ENCODE results near the gene CLSTN1. TPM values are rescaled to one million over a fixed set of nuclear protein-coding genes. Genes with fewer than 3 reads are reported as not detected.
"Not testable (repeated sequence)": the region's sequence is repeated elsewhere in the genome, so short reads cannot be mapped to it uniquely, and the experiment has no call there.

CLSTN1 gene
- total and polyA plus RNA-seq, 5 donors from 2014 or later, result 19.2 to 106 (median 22.7) TPM

GRCh38 chr1:9764550-9764949, 59.2 kb downstream of the CLSTN1 start:
- ATAC-seq (ENCODE audit: low read depth in 2 of 2) (no peak), DNase-seq (no peak)
- Mint-ChIP-seq H3K9me3 (no peaks in the 10 kb centered on the region), H3K4me3 (no peak overlapping the region), H3K27me3 (no peaks in the 10 kb centered on the region), H3K4me1 (peaks cover 3 to 46% (median 19%) of the 10 kb centered on the region in 4 donors), H3K27ac (no peak overlapping the region), H3K36me3 (peaks cover 22% of the 10 kb centered on the region)
- no peak overlapping the region for H3K4me3 ChIP-seq (ENCODE audit: low read depth, low read length)
- H3K4me1 ChIP-seq (ENCODE audit: control insufficient read depth, insufficient read depth, low read length, poor library complexity, severe bottlenecking), result no peaks in the 10 kb centered on the region
- no peak overlapping the region for H3K27ac ChIP-seq (ENCODE audit: insufficient read depth, low read length, poor library complexity, severe bottlenecking)
- no peaks in the 10 kb centered on the region for H3K9me3 ChIP-seq (ENCODE audit: control insufficient read depth in 2 of 2, low read length in 2 of 2)
- no peaks in the 10 kb centered on the region for H3K27me3 ChIP-seq (ENCODE audit: control insufficient read depth, insufficient read depth, low read length)
- H3K36me3 ChIP-seq (ENCODE audit: control insufficient read depth, insufficient read depth, low read length), result peaks cover 10% of the 10 kb centered on the region

GRCh38 chr1:9763914-9764313, 59.9 kb downstream of the CLSTN1 start:
- Histone ChIP-seq H3K4me1 (ENCODE audit: control insufficient read depth, insufficient read depth, low read length, poor library complexity, severe bottlenecking) (no peaks in the 10 kb centered on the region), H3K27ac (ENCODE audit: insufficient read depth, low read length, poor library complexity, severe bottlenecking) (no peak overlapping the region), H3K9me3 (ENCODE audit: control insufficient read depth in 2 of 2, low read length in 2 of 2) (no peaks in the 10 kb centered on the region), H3K4me3 (ENCODE audit: low read depth, low read length) (no peak overlapping the region), H3K36me3 (ENCODE audit: control insufficient read depth, insufficient read depth, low read length) (peaks cover 8% of the 10 kb centered on the region), H3K27me3 (ENCODE audit: control insufficient read depth, insufficient read depth, low read length) (no peaks in the 10 kb centered on the region)
- peaks cover 19% of the 10 kb centered on the region for H3K36me3 Mint-ChIP-seq
- H3K4me3 Mint-ChIP-seq, result no peak overlapping the region
- no peaks in the 10 kb centered on the region for H3K9me3 Mint-ChIP-seq
- H3K27ac Mint-ChIP-seq, result peak overlapping the region in 2 of 3 donors; percentile 57 to 71
- peaks cover 5 to 45% (median 19%) of the 10 kb centered on the region in 4 donors for H3K4me1 Mint-ChIP-seq
- DNase-seq (no peak), ATAC-seq (ENCODE audit: low read depth in 2 of 2) (no peak)
- H3K27me3 Mint-ChIP-seq, result no peaks in the 10 kb centered on the region

- H3K9me3 ChIP-seq (ENCODE audit: control insufficient read depth in 2 of 2, low read length in 2 of 2); ATAC-seq (ENCODE audit: low read depth in 2 of 2); DNase-seq; H3K36me3 ChIP-seq (ENCODE audit: control insufficient read depth, insufficient read depth, low read length); H3K4me3 ChIP-seq (ENCODE audit: low read depth, low read length); H3K9me3 Mint-ChIP-seq; H3K27me3 ChIP-seq (ENCODE audit: control insufficient read depth, insufficient read depth, low read length); H3K27me3 Mint-ChIP-seq; H3K4me1 ChIP-seq (ENCODE audit: control insufficient read depth, insufficient read depth, low read length, poor library complexity, severe bottlenecking); H3K27ac ChIP-seq (ENCODE audit: insufficient read depth, low read length, poor library complexity, severe bottlenecking); H3K4me3 Mint-ChIP-seq: not testable (repeated sequence)
- Mint-ChIP-seq H3K27ac (peak overlapping the region in 1 of 3 donors; percentile 62), H3K36me3 (peaks cover 22% of the 10 kb centered on the region), H3K4me1 (peaks cover 5 to 48% (median 20%) of the 10 kb centered on the region in 4 donors)
Observed at GRCh38 chr1:9762446-9762845, 61.3 kb downstream of the CLSTN1 start.

- Mint-ChIP-seq H3K27ac (peak overlapping the region in 2 of 3 donors; percentile 33 to 49), H3K27me3 (no peaks in the 10 kb centered on the region), H3K9me3 (no peaks in the 10 kb centered on the region), H3K36me3 (peaks cover 21% of the 10 kb centered on the region), H3K4me3 (no peak overlapping the region), H3K4me1 (peaks cover 5 to 49% (median 20%) of the 10 kb centered on the region in 4 donors)
- ATAC-seq (ENCODE audit: low read depth in 2 of 2) (no peak), DNase-seq (no peak)
- H3K27ac ChIP-seq (ENCODE audit: insufficient read depth, low read length, poor library complexity, severe bottlenecking), result no peak overlapping the region
- no peaks in the 10 kb centered on the region for H3K27me3 ChIP-seq (ENCODE audit: control insufficient read depth, insufficient read depth, low read length)
- no peak overlapping the region for H3K4me3 ChIP-seq (ENCODE audit: low read depth, low read length)
- no peaks in the 10 kb centered on the region for H3K4me1 ChIP-seq (ENCODE audit: control insufficient read depth, insufficient read depth, low read length, poor library complexity, severe bottlenecking)
- no peaks in the 10 kb centered on the region for H3K9me3 ChIP-seq (ENCODE audit: control insufficient read depth in 2 of 2, low read length in 2 of 2)
- H3K36me3 ChIP-seq (ENCODE audit: control insufficient read depth, insufficient read depth, low read length), result peaks cover 8% of the 10 kb centered on the region
Observed at GRCh38 chr1:9761855-9762254, 61.9 kb downstream of the CLSTN1 start.

- H3K9me3 Mint-ChIP-seq, result no peaks in the 10 kb centered on the region
- H3K9me3 ChIP-seq (ENCODE audit: control insufficient read depth in 2 of 2, low read length in 2 of 2), result no peaks in the 10 kb centered on the region
- H3K27ac ChIP-seq (ENCODE audit: insufficient read depth, low read length, poor library complexity, severe bottlenecking), result no peak overlapping the region
- no peak overlapping the region for H3K4me3 ChIP-seq (ENCODE audit: low read depth, low read length)
- peak overlapping the region in 1 of 3 donors; percentile 29 for H3K27ac Mint-ChIP-seq
- peaks cover 18% of the 10 kb centered on the region for H3K36me3 Mint-ChIP-seq
- H3K4me3 Mint-ChIP-seq, result no peak overlapping the region
- H3K36me3 ChIP-seq (ENCODE audit: control insufficient read depth, insufficient read depth, low read length), result peaks cover 8% of the 10 kb centered on the region
- ATAC-seq (ENCODE audit: low read depth in 2 of 2), result no peak
- DNase-seq, result no peak
- H3K4me1 Mint-ChIP-seq, result peaks cover 5 to 49% (median 22%) of the 10 kb centered on the region in 4 donors
- no peaks in the 10 kb centered on the region for H3K27me3 ChIP-seq (ENCODE audit: control insufficient read depth, insufficient read depth, low read length)
- H3K27me3 Mint-ChIP-seq, result no peaks in the 10 kb centered on the region
- H3K4me1 ChIP-seq (ENCODE audit: control insufficient read depth, insufficient read depth, low read length, poor library complexity, severe bottlenecking), result no peaks in the 10 kb centered on the region
Observed at GRCh38 chr1:9760824-9761223, 62.9 kb downstream of the CLSTN1 start.

GRCh38 chr1:9759939-9760338, 63.8 kb downstream of the CLSTN1 start:
- Histone ChIP-seq H3K9me3 (ENCODE audit: control insufficient read depth in 2 of 2, low read length in 2 of 2) (no peaks in the 10 kb centered on the region), H3K4me3 (ENCODE audit: low read depth, low read length) (no peak overlapping the region), H3K4me1 (ENCODE audit: control insufficient read depth, insufficient read depth, low read length, poor library complexity, severe bottlenecking) (no peaks in the 10 kb centered on the region), H3K27me3 (ENCODE audit: control insufficient read depth, insufficient read depth, low read length) (no peaks in the 10 kb centered on the region), H3K27ac (ENCODE audit: insufficient read depth, low read length, poor library complexity, severe bottlenecking) (no peak overlapping the region), H3K36me3 (ENCODE audit: control insufficient read depth, insufficient read depth, low read length) (peaks cover 12% of the 10 kb centered on the region)
- Mint-ChIP-seq H3K9me3 (no peaks in the 10 kb centered on the region), H3K36me3 (peaks cover 26% of the 10 kb centered on the region), H3K27me3 (no peaks in the 10 kb centered on the region), H3K4me3 (no peak overlapping the region), H3K27ac (no peak overlapping the region), H3K4me1 (peaks cover 5 to 53% (median 26%) of the 10 kb centered on the region in 4 donors)
- no peak for ATAC-seq (ENCODE audit: low read depth in 2 of 2)
- DNase-seq, result no peak

GRCh38 chr1:9758559-9759121, 65.1 kb downstream of the CLSTN1 start:
- H3K36me3 Mint-ChIP-seq, result peaks cover 20% of the 10 kb centered on the region
- no peak for DNase-seq
- no peaks in the 10 kb centered on the region for H3K27me3 Mint-ChIP-seq
- no peak for ATAC-seq (ENCODE audit: low read depth in 2 of 2)
- H3K9me3 Mint-ChIP-seq, result no peaks in the 10 kb centered on the region
- Histone ChIP-seq H3K27ac (ENCODE audit: insufficient read depth, low read length, poor library complexity, severe bottlenecking) (no peak overlapping the region), H3K4me1 (ENCODE audit: control insufficient read depth, insufficient read depth, low read length, poor library complexity, severe bottlenecking) (no peaks in the 10 kb centered on the region), H3K4me3 (ENCODE audit: low read depth, low read length) (no peak overlapping the region), H3K9me3 (ENCODE audit: control insufficient read depth in 2 of 2, low read length in 2 of 2) (no peaks in the 10 kb centered on the region), H3K36me3 (ENCODE audit: control insufficient read depth, insufficient read depth, low read length) (peaks cover 21% of the 10 kb centered on the region), H3K27me3 (ENCODE audit: control insufficient read depth, insufficient read depth, low read length) (no peaks in the 10 kb centered on the region)
- H3K27ac Mint-ChIP-seq, result peak overlapping the region in 1 of 3 donors; percentile 62
- peaks cover 5 to 43% (median 26%) of the 10 kb centered on the region in 4 donors for H3K4me1 Mint-ChIP-seq
- H3K4me3 Mint-ChIP-seq, result no peak overlapping the region

GRCh38 chr1:9755441-9755995, 68.2 kb downstream of the CLSTN1 start:
- Mint-ChIP-seq H3K27ac (peak overlapping the region in 1 of 3 donors; percentile 57), H3K9me3 (no peaks in the 10 kb centered on the region), H3K36me3 (peaks cover 24% of the 10 kb centered on the region), H3K4me1 (peaks cover 10 to 42% (median 19%) of the 10 kb centered on the region in 4 donors), H3K27me3 (no peaks in the 10 kb centered on the region), H3K4me3 (no peak overlapping the region)
- H3K4me3 ChIP-seq (ENCODE audit: low read depth, low read length), result no peak overlapping the region
- no peak overlapping the region for H3K27ac ChIP-seq (ENCODE audit: insufficient read depth, low read length, poor library complexity, severe bottlenecking)
- H3K36me3 ChIP-seq (ENCODE audit: control insufficient read depth, insufficient read depth, low read length), result peaks cover 39% of the 10 kb centered on the region
- DNase-seq (no peak), ATAC-seq (ENCODE audit: low read depth in 2 of 2) (no peak)
- H3K27me3 ChIP-seq (ENCODE audit: control insufficient read depth, insufficient read depth, low read length), result no peaks in the 10 kb centered on the region
- no peaks in the 10 kb centered on the region for H3K4me1 ChIP-seq (ENCODE audit: control insufficient read depth, insufficient read depth, low read length, poor library complexity, severe bottlenecking)
- H3K9me3 ChIP-seq (ENCODE audit: control insufficient read depth in 2 of 2, low read length in 2 of 2), result no peaks in the 10 kb centered on the region

Data from CD4-positive, CD25-positive, alpha-beta regulatory T cell (primary cell).